HepG2 (cell line): Measurements from ENCODE around the gene RAB5A. TPM values are rescaled to one million over a fixed set of nuclear protein-coding genes. Genes with fewer than 3 reads are reported as not detected.

Source experiments
- ATAC-seq: fragments of 200-7000 bp; cut with Tn5 transposase; 3 replicates; pipeline ENCODE4 v1.9.1; 2020; ENCODE audit warnings: mild to moderate bottlenecking, moderate library complexity
- BruUV-seq: library from RNA; stranded (reverse); fragments of 400-500 nt; replicated peaks from 2 replicates; lab custom pipeline; 2021; lab: Mats Ljungman, UMichigan
- CTCF ChIA-PET: fragments of 300-600 bp; formaldehyde crosslinking; extraction: SDS; loops from one replicate; lab custom pipeline; 2021; ENCODE audit warnings: low total read pairs, inconsistent platforms, low intra/inter-chr PET ratio; lab: Yijun Ruan, JAX
- POLR2A ChIA-PET: fragments of 350-600 bp; sonication (Branson Sonifier 250); formaldehyde crosslinking; loops from one replicate; lab custom pipeline; 2020; ENCODE audit warnings: antibody characterized with exemption, inconsistent platforms; lab: Yijun Ruan, JAX
- DNase-seq: peaks from one replicate; pipeline ENCODE4 v3.0.0-alpha.2; 2015; ENCODE audit warnings: low spot score
- FAIRE-seq: peaks from 3 replicates; lab custom pipeline; 2011; peaks lifted over from hg19 to GRCh38; lab: Jason Lieb, UNC
- H2AFZ ChIP-seq: one replicate; pipeline ENCODE4 v1.6.1; 2011; ENCODE audit warnings: low read length, inconsistent platforms
- H3K27ac ChIP-seq: fragments of 300-600 bp; 3 replicates; pipeline ENCODE4 v1.8.0; 2011; ENCODE audit warnings: mixed run types, mild to moderate bottlenecking, mixed read lengths, low read length, inconsistent platforms; ENCODE audit not compliant: insufficient read depth; ENCODE audit errors: extremely low read length
- H3K27me3 ChIP-seq, 2 experiments: fragments of 200-600 bp in 1 of 2; 2 replicates in 1 of 2; 3 replicates in 1 of 2; pipeline versions ENCODE4 v1.6.0 to v1.8.0; 2011; ENCODE audit warnings: low read length in 2 of 2, mild to moderate bottlenecking in 2 of 2, moderate library complexity in 2 of 2, inconsistent platforms in 1 of 2; ENCODE audit not compliant: insufficient read depth in 2 of 2, control insufficient read depth in 1 of 2
- H3K36me3 ChIP-seq, 2 experiments: fragments of 200-600 bp in 1 of 2; replicated peaks in 1 of 2; 2 replicates in 1 of 2; 3 replicates in 1 of 2; pipeline versions ENCODE4 v1.5.1 to v1.8.0; 2011; ENCODE audit warnings: low read length in 2 of 2, inconsistent platforms in 1 of 2; ENCODE audit not compliant: insufficient read depth in 2 of 2, control insufficient read depth in 1 of 2
- H3K4me1 ChIP-seq: 2 replicates; pipeline ENCODE4 v1.5.1; 2012; ENCODE audit warnings: low read length, inconsistent platforms; ENCODE audit not compliant: insufficient read depth
- H3K4me2 ChIP-seq: 2 replicates; pipeline ENCODE4 v1.6.0; 2011; ENCODE audit warnings: low read depth, low read length, inconsistent platforms
- H3K4me3 ChIP-seq, 3 experiments: fragments of 200-600 bp in 1 of 3; sonication (generic), shearing (Covaris generic) in 1 of 3; replicated peaks in 1 of 3; 2 replicates each; pipeline ENCODE4 v1.5.1; 2011 to 2016; ENCODE audit warnings: low read length in 3 of 3, inconsistent platforms in 2 of 3, low read depth in 2 of 3, mild to moderate bottlenecking in 2 of 3, control low read depth in 1 of 3, mixed read lengths in 1 of 3; ENCODE audit not compliant: insufficient read depth in 1 of 3
- H3K79me2 ChIP-seq: one replicate; pipeline ENCODE4 v1.6.1; 2011; ENCODE audit warnings: low read length, inconsistent platforms; ENCODE audit not compliant: insufficient read depth
- H3K9ac ChIP-seq: 2 replicates; pipeline ENCODE4 v1.6.0; 2011; ENCODE audit warnings: mild to moderate bottlenecking, low read depth, low read length, inconsistent platforms; ENCODE audit not compliant: insufficient read depth
- H3K9me3 ChIP-seq: 2 replicates; pipeline ENCODE4 v1.5.1; 2012; ENCODE audit warnings: mild to moderate bottlenecking, low read length
- H4K20me1 ChIP-seq: 2 replicates; pipeline ENCODE4 v1.6.0; 2011; ENCODE audit warnings: inconsistent platforms, mild to moderate bottlenecking, low read length, moderate library complexity; ENCODE audit not compliant: insufficient read depth
- FLYWCH1 ChIP-seq: sonication (generic); formaldehyde crosslinking; IDR thresholded peaks from 2 replicates; pipeline ENCODE4 v1.8.1; 2023; ENCODE audit warnings: mild to moderate bottlenecking, missing genetic modification reagents
- ISL2 ChIP-seq: sonication (generic); formaldehyde crosslinking; IDR thresholded peaks from 2 replicates; pipeline ENCODE4 v1.5.0; 2020; ENCODE audit warnings: missing genetic modification reagents
- MEF2D ChIP-seq: sonication (generic); formaldehyde crosslinking; IDR thresholded peaks from 2 replicates; pipeline ENCODE4 v1.5.1; 2020; ENCODE audit warnings: mild to moderate bottlenecking, missing genetic modification reagents
- MZF1 ChIP-seq: sonication (generic); formaldehyde crosslinking; IDR thresholded peaks from 2 replicates; pipeline ENCODE4 v1.8.1; 2023; ENCODE audit warnings: mild to moderate bottlenecking, missing genetic modification reagents, borderline replicate concordance
- REXO4 ChIP-seq: sonication (generic); formaldehyde crosslinking; IDR thresholded peaks from 2 replicates; pipeline ENCODE4 v1.8.0; 2022; ENCODE audit warnings: missing genetic modification reagents, mild to moderate bottlenecking, borderline replicate concordance
- SP2 ChIP-seq: sonication (generic); formaldehyde crosslinking; IDR thresholded peaks from 2 replicates; pipeline ENCODE4 v1.5.1; 2020; ENCODE audit warnings: mild to moderate bottlenecking, missing genetic modification reagents
- SRY ChIP-seq: sonication (generic); formaldehyde crosslinking; IDR thresholded peaks from 2 replicates; pipeline ENCODE4 v1.8.0; 2022; ENCODE audit warnings: mild to moderate bottlenecking, missing genetic modification reagents
- THAP8 ChIP-seq: sonication (generic); formaldehyde crosslinking; IDR thresholded peaks from 2 replicates; pipeline ENCODE4 v1.5.1; 2020; ENCODE audit warnings: missing genetic modification reagents, mild to moderate bottlenecking, borderline replicate concordance
- ZBTB3 ChIP-seq: sonication (generic); formaldehyde crosslinking; IDR thresholded peaks from 2 replicates; pipeline ENCODE4 v1.4.0; 2020; ENCODE audit warnings: low read depth, mild to moderate bottlenecking, moderate library complexity, missing genetic modification reagents, borderline replicate concordance
- ZNF562 ChIP-seq: sonication (generic); formaldehyde crosslinking; IDR thresholded peaks from 2 replicates; pipeline ENCODE4 v1.8.0; 2022; ENCODE audit warnings: missing genetic modification reagents, borderline replicate concordance
- ZNF780A ChIP-seq: sonication (generic); formaldehyde crosslinking; IDR thresholded peaks from 2 replicates; pipeline ENCODE4 v1.8.0; 2022; ENCODE audit warnings: mild to moderate bottlenecking, missing genetic modification reagents, moderate library complexity
- WGBS: methylation state at CpG from one replicate; pipeline ENCODE4 v1.1.6; 2017; ENCODE audit warnings: low lambda C conversion rate; 5-methylcytosine and 5-hydroxymethylcytosine counted together
- in situ Hi-C: cut with HindIII; loops from 2 replicates; pipeline ENCODE4 v1.10.0; 2017; ENCODE audit warnings: low pct_unique_long_range_greater_than_20kb; ENCODE audit not compliant: extremely low pct_ligation_motif_present
- intact Hi-C: fragments of 100-400 bp; cut with micrococcal nuclease; formaldehyde crosslinking; loops from one replicate; pipeline ENCODE4 v1.10.0; 2022; ENCODE audit not compliant: unreplicated experiment
- polyA plus RNA-seq, 8 experiments: library from polyadenylated mRNA; depleted of rRNA in 3 of 8; stranded (reverse) in 7 of 8; unstranded in 1 of 8; fragments of >200 nt; fragmentation: Illumina TruSeq in 4 of 8; extraction: Trizol in 4 of 8; gene quantifications; 2 replicates each; pipeline versions ENCODE4 v1.2.1 to v1.2.3, GENCODE V29; 2011 to 2016; ENCODE audit warnings: low read depth in 4 of 8, missing spikeins in 1 of 8, mixed read lengths in 1 of 8; ENCODE audit not compliant: insufficient read depth in 1 of 8
- total RNA-seq, 5 experiments: library from RNA; depleted of rRNA; stranded (reverse); fragments of >200 nt; fragmentation: Illumina TruSeq; extraction: Trizol; gene quantifications; 2 replicates each; pipeline ENCODE4 v1.2.3, GENCODE V29; 2016; ENCODE audit warnings: low read depth in 1 of 5

The RAB5A gene
- total and polyA plus RNA-seq, 2 of the 13 experiments (the other 11 are each of a cell fraction or from before 2014, with no cell fraction given), result 16.0 to 27.1 TPM

GRCh38 chr3:19970327-19970726 is 23.4 kb downstream of the RAB5A start (continued):
- TF ChIP-seq ZNF780A (no peak), ZBTB3 (CRISPR knock-in tag) (no peak)

- DNase-seq (no peak), ATAC-seq (no peak), FAIRE-seq (no peak)
- Histone ChIP-seq H3K4me1 (no peaks in the 10 kb centered on the region), H3K79me2 (peaks cover 45% of the 10 kb centered on the region), H3K4me3 (no peak overlapping the region), H3K9ac (no peak overlapping the region), H3K9me3 (no peaks in the 10 kb centered on the region), H2AFZ (no peak overlapping the region), H3K36me3 (peaks cover 3 to 35% of the 10 kb centered on the region in 2 experiments; a peak in 4 of 5 replicates), H3K27ac (no peak overlapping the region), H4K20me1 (peaks cover 8% of the 10 kb centered on the region), H3K27me3 (no peaks in the 10 kb centered on the region), H3K4me2 (no peak overlapping the region)
- in situ Hi-C loops, result no loop called here
- WGBS, result 93% methylated on average over 3 of the region's 3 CpGs
- CTCF ChIA-PET, result no interaction called here
- intact Hi-C loops, result no loop called here
- BruUV-seq, result no TSS peak
- POLR2A ChIA-PET, result no interaction called here
- TF ChIP-seq ZNF562 (CRISPR knock-in tag) (no peak), THAP8 (CRISPR knock-in tag) (no peak), SP2 (CRISPR knock-in tag) (no peak), FLYWCH1 (CRISPR knock-in tag) (no peak), ISL2 (CRISPR knock-in tag) (no peak), SRY (CRISPR knock-in tag) (no peak), MEF2D (CRISPR knock-in tag) (no peak), MZF1 (no peak), REXO4 (CRISPR knock-in tag) (no peak)
Observed at GRCh38 chr3:19972054-19972453, 25.2 kb downstream of the RAB5A start.
